ENCODE measurements around the gene NDUFAF2.
A peak's percentile ranks its signal among the peaks of the same experiment; 100 is the strongest.

Gene NDUFAF2

DNA sequence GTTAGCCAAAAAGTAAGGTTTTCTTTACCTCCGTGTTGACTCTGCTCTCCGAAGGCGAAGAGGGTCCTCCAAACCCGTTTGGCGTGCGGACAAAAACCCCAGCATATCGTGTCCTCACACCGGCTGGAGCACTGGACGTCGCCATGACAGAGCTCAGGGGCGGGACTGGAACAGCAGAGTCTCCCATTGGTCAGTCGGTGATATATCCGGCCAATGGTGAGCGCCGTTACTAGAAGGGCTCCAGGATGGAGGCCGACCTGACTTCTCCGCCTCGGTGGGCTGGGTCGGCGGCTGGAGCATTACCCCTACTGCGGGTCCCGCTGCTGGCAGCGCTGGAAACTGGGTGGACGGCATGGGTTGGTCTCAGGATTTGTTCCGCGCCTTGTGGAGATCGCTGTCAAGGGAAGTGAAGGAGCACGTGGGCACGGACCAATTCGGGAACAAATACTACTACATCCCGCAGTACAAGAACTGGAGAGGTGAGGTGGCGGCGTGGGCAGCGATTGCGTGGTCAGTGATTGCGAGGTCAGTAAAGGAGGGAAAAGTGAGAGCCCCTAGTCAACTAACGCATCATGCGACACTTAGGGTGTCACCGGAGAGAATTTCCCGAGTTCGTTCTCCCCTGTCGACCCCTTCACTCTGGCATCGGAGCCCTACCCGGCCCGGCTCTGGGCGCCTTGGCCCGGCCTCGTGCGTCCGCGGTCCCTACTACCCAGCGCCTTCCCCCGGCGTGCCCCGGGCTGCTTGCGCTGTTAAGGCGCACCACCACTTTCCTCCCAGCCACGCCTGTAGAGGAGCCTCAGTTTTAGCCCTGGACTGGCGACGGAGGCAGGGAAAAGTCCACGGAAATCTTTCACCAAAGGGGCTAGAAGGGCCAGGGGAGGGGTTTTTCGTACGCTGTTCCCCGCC lies at the start of gene NDUFAF2, which contains the start of gene ERCC8 (continued):
- TF ChIP-seq, protein P1, sequence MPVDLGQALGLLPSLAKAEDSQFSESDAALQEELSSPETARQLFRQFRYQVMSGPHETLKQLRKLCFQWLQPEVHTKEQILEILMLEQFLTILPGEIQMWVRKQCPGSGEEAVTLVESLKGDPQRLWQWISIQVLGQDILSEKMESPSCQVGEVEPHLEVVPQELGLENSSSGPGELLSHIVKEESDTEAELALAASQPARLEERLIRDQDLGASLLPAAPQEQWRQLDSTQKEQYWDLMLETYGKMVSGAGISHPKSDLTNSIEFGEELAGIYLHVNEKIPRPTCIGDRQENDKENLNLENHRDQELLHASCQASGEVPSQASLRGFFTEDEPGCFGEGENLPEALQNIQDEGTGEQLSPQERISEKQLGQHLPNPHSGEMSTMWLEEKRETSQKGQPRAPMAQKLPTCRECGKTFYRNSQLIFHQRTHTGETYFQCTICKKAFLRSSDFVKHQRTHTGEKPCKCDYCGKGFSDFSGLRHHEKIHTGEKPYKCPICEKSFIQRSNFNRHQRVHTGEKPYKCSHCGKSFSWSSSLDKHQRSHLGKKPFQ (tag by site-specific recombination; IDR thresholded peaks at IDR 0.05) = no peak
- peak; percentile 88 for TF ChIP-seq YY1 (tag by site-specific recombination; IDR thresholded peaks at IDR 0.05)
- no peak for TF ChIP-seq ZNF792 (tag by site-specific recombination; IDR thresholded peaks at IDR 0.05)
- TF ChIP-seq ZNF747 (tag by site-specific recombination; IDR thresholded peaks at IDR 0.05) = no peak
- TF ChIP-seq ZNF174 (tag by site-specific recombination; IDR thresholded peaks at IDR 0.05) = no peak
- TF ChIP-seq, protein P2, sequence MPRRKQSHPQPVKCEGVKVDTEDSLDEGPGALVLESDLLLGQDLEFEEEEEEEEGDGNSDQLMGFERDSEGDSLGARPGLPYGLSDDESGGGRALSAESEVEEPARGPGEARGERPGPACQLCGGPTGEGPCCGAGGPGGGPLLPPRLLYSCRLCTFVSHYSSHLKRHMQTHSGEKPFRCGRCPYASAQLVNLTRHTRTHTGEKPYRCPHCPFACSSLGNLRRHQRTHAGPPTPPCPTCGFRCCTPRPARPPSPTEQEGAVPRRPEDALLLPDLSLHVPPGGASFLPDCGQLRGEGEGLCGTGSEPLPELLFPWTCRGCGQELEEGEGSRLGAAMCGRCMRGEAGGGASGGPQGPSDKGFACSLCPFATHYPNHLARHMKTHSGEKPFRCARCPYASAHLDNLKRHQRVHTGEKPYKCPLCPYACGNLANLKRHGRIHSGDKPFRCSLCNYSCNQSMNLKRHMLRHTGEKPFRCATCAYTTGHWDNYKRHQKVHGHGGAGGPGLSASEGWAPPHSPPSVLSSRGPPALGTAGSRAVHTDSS (tag by site-specific recombination; IDR thresholded peaks at IDR 0.05) = no peak
- TF ChIP-seq ZNF184 (tag by site-specific recombination; IDR thresholded peaks at IDR 0.05) = no peak
- no peak for TF ChIP-seq RBAK (tag by site-specific recombination; IDR thresholded peaks at IDR 0.05)
- no peak for TF ChIP-seq ZNF571 (tag by site-specific recombination; IDR thresholded peaks at IDR 0.05)
- TF ChIP-seq ZNF548 (tag by site-specific recombination; IDR thresholded peaks at IDR 0.05) = no peak; the same call in 1 of the 2 replicates
- TF ChIP-seq ZNF292 (tag by site-specific recombination; IDR thresholded peaks at IDR 0.05; ENCODE audit: borderline replicate concordance, low read depth) = no peak
- TF ChIP-seq, protein P3, sequence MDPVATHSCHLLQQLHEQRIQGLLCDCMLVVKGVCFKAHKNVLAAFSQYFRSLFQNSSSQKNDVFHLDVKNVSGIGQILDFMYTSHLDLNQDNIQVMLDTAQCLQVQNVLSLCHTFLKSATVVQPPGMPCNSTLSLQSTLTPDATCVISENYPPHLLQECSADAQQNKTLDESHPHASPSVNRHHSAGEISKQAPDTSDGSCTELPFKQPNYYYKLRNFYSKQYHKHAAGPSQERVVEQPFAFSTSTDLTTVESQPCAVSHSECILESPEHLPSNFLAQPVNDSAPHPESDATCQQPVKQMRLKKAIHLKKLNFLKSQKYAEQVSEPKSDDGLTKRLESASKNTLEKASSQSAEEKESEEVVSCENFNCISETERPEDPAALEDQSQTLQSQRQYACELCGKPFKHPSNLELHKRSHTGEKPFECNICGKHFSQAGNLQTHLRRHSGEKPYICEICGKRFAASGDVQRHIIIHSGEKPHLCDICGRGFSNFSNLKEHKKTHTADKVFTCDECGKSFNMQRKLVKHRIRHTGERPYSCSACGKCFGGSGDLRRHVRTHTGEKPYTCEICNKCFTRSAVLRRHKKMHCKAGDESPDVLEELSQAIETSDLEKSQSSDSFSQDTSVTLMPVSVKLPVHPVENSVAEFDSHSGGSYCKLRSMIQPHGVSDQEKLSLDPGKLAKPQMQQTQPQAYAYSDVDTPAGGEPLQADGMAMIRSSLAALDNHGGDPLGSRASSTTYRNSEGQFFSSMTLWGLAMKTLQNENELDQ (tag by site-specific recombination; IDR thresholded peaks at IDR 0.05; ENCODE audit: low read depth) = no peak
- TF ChIP-seq, protein P4, sequence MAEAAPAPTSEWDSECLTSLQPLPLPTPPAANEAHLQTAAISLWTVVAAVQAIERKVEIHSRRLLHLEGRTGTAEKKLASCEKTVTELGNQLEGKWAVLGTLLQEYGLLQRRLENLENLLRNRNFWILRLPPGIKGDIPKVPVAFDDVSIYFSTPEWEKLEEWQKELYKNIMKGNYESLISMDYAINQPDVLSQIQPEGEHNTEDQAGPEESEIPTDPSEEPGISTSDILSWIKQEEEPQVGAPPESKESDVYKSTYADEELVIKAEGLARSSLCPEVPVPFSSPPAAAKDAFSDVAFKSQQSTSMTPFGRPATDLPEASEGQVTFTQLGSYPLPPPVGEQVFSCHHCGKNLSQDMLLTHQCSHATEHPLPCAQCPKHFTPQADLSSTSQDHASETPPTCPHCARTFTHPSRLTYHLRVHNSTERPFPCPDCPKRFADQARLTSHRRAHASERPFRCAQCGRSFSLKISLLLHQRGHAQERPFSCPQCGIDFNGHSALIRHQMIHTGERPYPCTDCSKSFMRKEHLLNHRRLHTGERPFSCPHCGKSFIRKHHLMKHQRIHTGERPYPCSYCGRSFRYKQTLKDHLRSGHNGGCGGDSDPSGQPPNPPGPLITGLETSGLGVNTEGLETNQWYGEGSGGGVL (tag by site-specific recombination; IDR thresholded peaks at IDR 0.05) = no peak
- no peak for TF ChIP-seq ZNF707 (tag by site-specific recombination; IDR thresholded peaks at IDR 0.05)
- TF ChIP-seq GFI1B (tag by site-specific recombination; IDR thresholded peaks at IDR 0.05) = no peak
- TF ChIP-seq, protein P5, sequence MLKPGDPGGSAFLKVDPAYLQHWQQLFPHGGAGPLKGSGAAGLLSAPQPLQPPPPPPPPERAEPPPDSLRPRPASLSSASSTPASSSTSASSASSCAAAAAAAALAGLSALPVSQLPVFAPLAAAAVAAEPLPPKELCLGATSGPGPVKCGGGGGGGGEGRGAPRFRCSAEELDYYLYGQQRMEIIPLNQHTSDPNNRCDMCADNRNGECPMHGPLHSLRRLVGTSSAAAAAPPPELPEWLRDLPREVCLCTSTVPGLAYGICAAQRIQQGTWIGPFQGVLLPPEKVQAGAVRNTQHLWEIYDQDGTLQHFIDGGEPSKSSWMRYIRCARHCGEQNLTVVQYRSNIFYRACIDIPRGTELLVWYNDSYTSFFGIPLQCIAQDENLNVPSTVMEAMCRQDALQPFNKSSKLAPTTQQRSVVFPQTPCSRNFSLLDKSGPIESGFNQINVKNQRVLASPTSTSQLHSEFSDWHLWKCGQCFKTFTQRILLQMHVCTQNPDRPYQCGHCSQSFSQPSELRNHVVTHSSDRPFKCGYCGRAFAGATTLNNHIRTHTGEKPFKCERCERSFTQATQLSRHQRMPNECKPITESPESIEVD (tag by site-specific recombination; IDR thresholded peaks at IDR 0.05) = no peak
- TF ChIP-seq ZNF274 (IDR thresholded peaks at IDR 0.05; ENCODE audit: low read length) = no peak
- TF ChIP-seq ZNF274 (tag by site-specific recombination; IDR thresholded peaks at IDR 0.05; ENCODE audit: borderline replicate concordance) = no peak
- TF ChIP-seq ZNF777 (tag by site-specific recombination; IDR thresholded peaks at IDR 0.05; ENCODE audit: borderline replicate concordance) = no peak
- TF ChIP-seq ZNF600 (tag by site-specific recombination; IDR thresholded peaks at IDR 0.05) = no peak; the same call in 1 of the 2 replicates
- no peak for TF ChIP-seq ZNF596 (tag by site-specific recombination; IDR thresholded peaks at IDR 0.05)
- no peak for TF ChIP-seq SCRT2 (tag by site-specific recombination; IDR thresholded peaks at IDR 0.05)
- TF ChIP-seq ZBTB17 (tag by site-specific recombination; IDR thresholded peaks at IDR 0.05) = peak; percentile 38; the same call in 1 of the 2 replicates
- TF ChIP-seq, protein P6, sequence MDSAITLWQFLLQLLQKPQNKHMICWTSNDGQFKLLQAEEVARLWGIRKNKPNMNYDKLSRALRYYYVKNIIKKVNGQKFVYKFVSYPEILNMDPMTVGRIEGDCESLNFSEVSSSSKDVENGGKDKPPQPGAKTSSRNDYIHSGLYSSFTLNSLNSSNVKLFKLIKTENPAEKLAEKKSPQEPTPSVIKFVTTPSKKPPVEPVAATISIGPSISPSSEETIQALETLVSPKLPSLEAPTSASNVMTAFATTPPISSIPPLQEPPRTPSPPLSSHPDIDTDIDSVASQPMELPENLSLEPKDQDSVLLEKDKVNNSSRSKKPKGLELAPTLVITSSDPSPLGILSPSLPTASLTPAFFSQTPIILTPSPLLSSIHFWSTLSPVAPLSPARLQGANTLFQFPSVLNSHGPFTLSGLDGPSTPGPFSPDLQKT (IDR thresholded peaks at IDR 0.05; ENCODE audit: borderline replicate concordance, low read depth, low read length) = no peak
- no peak for TF ChIP-seq ZNF544 (tag by site-specific recombination; IDR thresholded peaks at IDR 0.05)
- peak; percentile 87 for TF ChIP-seq ZBTB8A (tag by site-specific recombination; IDR thresholded peaks at IDR 0.05)
- no peak for TF ChIP-seq ZNF426 (tag by site-specific recombination; IDR thresholded peaks at IDR 0.05)
- TF ChIP-seq, protein P7, sequence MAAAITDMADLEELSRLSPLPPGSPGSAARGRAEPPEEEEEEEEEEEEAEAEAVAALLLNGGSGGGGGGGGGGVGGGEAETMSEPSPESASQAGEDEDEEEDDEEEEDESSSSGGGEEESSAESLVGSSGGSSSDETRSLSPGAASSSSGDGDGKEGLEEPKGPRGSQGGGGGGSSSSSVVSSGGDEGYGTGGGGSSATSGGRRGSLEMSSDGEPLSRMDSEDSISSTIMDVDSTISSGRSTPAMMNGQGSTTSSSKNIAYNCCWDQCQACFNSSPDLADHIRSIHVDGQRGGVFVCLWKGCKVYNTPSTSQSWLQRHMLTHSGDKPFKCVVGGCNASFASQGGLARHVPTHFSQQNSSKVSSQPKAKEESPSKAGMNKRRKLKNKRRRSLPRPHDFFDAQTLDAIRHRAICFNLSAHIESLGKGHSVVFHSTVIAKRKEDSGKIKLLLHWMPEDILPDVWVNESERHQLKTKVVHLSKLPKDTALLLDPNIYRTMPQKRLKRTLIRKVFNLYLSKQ (tag by site-specific recombination; IDR thresholded peaks at IDR 0.05; ENCODE audit: borderline replicate concordance) = no peak

Data from HEK293 (cell line).